Measurements from ENCODE around the gene KRTAP5-5.

DNA sequence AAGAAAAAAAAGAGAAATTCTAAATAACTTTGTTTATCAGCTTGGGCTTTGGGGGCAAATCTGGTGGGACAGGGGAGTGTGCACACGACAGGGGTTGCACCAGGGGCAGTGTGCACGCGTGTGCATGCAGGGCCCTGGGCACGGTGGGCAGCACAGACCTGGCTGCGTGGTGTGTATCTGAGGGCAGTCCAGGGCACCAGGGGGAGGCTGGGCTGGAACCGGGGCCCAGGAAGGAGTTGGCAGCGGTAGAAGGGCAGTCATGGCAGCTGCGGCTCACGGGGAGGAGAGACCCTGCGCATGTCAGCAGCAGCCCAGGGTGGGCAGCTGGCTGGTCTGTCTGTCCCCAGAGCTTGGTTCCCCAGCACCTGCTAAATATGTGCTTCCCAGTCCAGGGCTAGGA, 4.3 kb downstream of the KRTAP5-5 start:
- TF ChIP-seq, protein P1, sequence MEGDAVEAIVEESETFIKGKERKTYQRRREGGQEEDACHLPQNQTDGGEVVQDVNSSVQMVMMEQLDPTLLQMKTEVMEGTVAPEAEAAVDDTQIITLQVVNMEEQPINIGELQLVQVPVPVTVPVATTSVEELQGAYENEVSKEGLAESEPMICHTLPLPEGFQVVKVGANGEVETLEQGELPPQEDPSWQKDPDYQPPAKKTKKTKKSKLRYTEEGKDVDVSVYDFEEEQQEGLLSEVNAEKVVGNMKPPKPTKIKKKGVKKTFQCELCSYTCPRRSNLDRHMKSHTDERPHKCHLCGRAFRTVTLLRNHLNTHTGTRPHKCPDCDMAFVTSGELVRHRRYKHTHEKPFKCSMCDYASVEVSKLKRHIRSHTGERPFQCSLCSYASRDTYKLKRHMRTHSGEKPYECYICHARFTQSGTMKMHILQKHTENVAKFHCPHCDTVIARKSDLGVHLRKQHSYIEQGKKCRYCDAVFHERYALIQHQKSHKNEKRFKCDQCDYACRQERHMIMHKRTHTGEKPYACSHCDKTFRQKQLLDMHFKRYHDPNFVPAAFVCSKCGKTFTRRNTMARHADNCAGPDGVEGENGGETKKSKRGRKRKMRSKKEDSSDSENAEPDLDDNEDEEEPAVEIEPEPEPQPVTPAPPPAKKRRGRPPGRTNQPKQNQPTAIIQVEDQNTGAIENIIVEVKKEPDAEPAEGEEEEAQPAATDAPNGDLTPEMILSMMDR (IDR thresholded peaks at IDR 0.05 in 2 of 3, conservative IDR thresholded peaks at IDR 0.05 in 1 of 3; ENCODE audit: control insufficient read depth in 2 of 3, extremely low read depth in 1 of 3, insufficient read depth in 1 of 3, low read depth in 3 of 3, low read length in 3 of 3), result no peak
- TF ChIP-seq POLR2A (IDR thresholded peaks at IDR 0.05; ENCODE audit: low read depth, low read length), result no peak
- no peak for TF ChIP-seq NR2F1 (conservative IDR thresholded peaks at IDR 0.05)
